ENCODE results near the gene DCLK1.

Gene DCLK1

DNA sequence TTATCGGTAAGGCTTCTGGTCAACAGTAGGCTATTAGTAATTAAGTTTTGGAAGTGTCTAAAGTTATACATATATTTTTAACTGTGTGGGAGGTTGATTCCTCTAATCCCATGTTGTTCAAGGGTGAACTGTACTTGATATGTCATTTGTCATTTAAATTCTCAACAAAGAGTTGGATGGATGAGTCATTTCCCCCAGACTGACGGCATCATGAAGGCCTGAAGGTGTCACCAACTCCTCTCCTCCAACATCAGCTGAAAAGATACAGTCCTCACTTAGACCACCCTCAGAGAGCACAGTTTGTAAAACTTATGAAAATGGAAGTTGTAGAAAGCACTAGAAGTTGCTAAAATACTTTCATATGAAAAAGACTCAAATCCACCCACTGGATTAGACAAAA is 48.8 kb downstream of the DCLK1 start:
- TF ChIP-seq, protein P1, sequence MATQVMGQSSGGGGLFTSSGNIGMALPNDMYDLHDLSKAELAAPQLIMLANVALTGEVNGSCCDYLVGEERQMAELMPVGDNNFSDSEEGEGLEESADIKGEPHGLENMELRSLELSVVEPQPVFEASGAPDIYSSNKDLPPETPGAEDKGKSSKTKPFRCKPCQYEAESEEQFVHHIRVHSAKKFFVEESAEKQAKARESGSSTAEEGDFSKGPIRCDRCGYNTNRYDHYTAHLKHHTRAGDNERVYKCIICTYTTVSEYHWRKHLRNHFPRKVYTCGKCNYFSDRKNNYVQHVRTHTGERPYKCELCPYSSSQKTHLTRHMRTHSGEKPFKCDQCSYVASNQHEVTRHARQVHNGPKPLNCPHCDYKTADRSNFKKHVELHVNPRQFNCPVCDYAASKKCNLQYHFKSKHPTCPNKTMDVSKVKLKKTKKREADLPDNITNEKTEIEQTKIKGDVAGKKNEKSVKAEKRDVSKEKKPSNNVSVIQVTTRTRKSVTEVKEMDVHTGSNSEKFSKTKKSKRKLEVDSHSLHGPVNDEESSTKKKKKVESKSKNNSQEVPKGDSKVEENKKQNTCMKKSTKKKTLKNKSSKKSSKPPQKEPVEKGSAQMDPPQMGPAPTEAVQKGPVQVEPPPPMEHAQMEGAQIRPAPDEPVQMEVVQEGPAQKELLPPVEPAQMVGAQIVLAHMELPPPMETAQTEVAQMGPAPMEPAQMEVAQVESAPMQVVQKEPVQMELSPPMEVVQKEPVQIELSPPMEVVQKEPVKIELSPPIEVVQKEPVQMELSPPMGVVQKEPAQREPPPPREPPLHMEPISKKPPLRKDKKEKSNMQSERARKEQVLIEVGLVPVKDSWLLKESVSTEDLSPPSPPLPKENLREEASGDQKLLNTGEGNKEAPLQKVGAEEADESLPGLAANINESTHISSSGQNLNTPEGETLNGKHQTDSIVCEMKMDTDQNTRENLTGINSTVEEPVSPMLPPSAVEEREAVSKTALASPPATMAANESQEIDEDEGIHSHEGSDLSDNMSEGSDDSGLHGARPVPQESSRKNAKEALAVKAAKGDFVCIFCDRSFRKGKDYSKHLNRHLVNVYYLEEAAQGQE (IDR thresholded peaks at IDR 0.05; ENCODE audit: insufficient read depth in 1 of 2, low read depth in 2 of 2, low read length in 2 of 2): no peak
- no peak for TF ChIP-seq TAF1 (IDR thresholded peaks at IDR 0.05; ENCODE audit: borderline replicate concordance, insufficient read depth, low read length)
- TF ChIP-seq POLR2AphosphoS5 (IDR thresholded peaks at IDR 0.05; ENCODE audit: low read depth, low read length): no peak
- TF ChIP-seq FOXP2 (optimal IDR thresholded peaks at IDR 0.05; ENCODE audit: borderline replicate concordance, extremely low read depth, extremely low read length, insufficient read depth): no peak
- no peak for TF ChIP-seq SIN3A (IDR thresholded peaks at IDR 0.05; ENCODE audit: borderline replicate concordance, insufficient read depth, low read length)

DNA sequence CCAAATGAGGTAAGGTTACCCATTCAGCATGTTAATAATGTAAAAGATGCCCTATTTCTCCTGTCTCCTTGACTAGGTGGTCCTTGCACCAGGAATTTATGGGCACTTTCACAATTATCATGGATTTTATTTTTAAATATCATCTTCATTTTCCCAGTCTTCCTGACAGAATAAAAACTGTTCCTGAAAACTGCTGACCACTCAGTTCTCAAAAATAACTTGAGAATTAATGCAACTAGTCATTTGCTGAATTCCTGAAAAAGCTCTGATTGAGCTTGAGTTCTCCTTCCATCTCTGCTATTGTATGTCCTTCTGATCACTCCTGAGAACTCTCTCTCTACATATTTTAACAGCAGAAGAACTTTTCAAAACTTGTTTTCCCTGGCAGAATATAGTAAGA is 55.0 kb downstream of the DCLK1 start:
- TF ChIP-seq, protein P1 (IDR thresholded peaks at IDR 0.05; ENCODE audit: insufficient read depth in 1 of 2, low read depth in 2 of 2, low read length in 2 of 2): no peak

DNA sequence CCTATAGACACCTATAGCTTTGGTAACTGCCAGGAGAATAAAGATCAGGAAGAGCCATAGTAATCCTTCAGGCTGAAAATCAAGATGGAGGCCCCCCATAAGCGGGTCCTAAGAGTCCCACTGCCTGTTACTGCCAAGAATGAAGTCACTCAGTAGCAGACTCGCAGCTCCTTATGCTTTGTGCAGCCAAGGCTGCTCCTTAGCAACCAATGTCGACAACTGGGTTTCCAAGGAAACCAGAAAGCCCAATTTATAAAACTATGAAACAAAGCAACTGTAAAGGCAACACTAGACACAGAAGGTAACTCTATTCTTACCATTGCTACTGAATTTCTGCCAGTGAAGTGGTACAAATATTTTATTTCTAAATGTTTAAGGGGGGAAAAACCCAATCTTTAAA is 56.5 kb downstream of the DCLK1 start:
- TF ChIP-seq TAF1 (IDR thresholded peaks at IDR 0.05; ENCODE audit: borderline replicate concordance, insufficient read depth, low read length) (no peak), SIN3A (IDR thresholded peaks at IDR 0.05; ENCODE audit: borderline replicate concordance, insufficient read depth, low read length) (no peak), FOXP2 (optimal IDR thresholded peaks at IDR 0.05; ENCODE audit: borderline replicate concordance, extremely low read depth, extremely low read length, insufficient read depth) (no peak), POLR2AphosphoS5 (IDR thresholded peaks at IDR 0.05; ENCODE audit: low read depth, low read length) (no peak)
- TF ChIP-seq, protein P1 (IDR thresholded peaks at IDR 0.05; ENCODE audit: insufficient read depth in 1 of 2, low read depth in 2 of 2, low read length in 2 of 2): no peak

DNA sequence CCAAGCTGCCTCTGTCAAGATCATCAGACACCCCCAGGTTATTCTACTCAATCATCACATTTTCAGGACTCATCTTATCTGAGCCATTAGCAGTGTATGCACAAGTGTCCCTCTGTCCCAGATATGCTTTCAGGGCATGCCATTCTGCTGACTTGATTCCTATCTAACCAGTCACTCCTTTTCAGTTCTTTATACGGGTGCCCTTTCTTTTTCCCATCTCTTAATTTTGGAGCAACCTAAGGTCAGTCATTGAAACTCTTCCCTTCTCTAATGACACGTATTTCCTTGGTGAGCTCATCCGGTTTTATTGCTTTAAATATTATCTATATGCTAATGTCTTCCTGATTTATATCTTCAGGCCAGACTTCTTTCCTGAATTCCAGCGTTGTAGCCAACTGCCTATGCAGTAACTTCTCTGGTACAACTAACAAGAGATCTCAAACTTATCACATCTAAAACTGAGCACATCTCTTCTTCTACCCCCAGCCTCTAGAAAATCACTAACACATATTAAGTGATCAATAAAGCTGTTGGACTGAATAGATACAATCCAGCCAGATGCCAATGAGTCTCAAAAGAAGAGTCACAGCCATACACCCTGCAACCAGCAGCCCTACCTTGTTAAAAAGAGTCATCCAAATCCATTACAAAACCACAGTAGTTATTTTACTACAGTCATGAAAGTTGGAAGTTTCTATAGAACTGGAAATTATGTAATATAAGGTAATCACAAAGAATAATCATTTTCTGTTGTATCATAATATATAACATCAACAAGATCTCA is 58.8 kb downstream of the DCLK1 start:
- TF ChIP-seq SIN3A (IDR thresholded peaks at IDR 0.05; ENCODE audit: borderline replicate concordance, insufficient read depth, low read length): no peak
- TF ChIP-seq TAF1 (IDR thresholded peaks at IDR 0.05; ENCODE audit: borderline replicate concordance, insufficient read depth, low read length): no peak
- TF ChIP-seq POLR2AphosphoS5 (IDR thresholded peaks at IDR 0.05; ENCODE audit: low read depth, low read length): no peak
- TF ChIP-seq FOXP2 (optimal IDR thresholded peaks at IDR 0.05; ENCODE audit: borderline replicate concordance, extremely low read depth, extremely low read length, insufficient read depth): no peak
- TF ChIP-seq, protein P1 (IDR thresholded peaks at IDR 0.05; ENCODE audit: insufficient read depth in 1 of 2, low read depth in 2 of 2, low read length in 2 of 2): no peak

DNA sequence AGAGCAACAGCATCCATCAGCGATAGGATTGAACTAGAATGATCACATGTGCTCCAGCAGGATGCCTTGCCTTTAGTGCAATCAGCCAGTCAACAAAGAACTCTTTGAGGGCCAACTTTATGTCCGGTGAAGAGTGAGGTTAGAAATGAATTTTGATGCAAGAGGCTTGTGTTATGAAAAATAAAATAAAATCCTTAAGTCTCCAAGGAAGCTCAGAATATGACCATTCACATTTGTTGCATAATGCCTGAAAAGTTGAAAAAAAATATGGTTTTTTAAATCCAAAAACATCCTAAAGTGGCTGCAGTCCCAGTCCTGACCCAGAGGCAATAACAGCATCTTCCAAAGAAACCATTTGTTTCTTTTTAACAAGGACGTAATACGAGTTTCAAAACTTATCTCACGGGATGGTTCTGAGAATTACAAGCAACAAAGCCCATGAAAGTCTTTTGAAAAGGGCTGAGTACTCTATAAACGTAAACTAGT is 61.3 kb downstream of the DCLK1 start:
- TF ChIP-seq POLR2AphosphoS5 (IDR thresholded peaks at IDR 0.05; ENCODE audit: low read depth, low read length) (no peak), SIN3A (IDR thresholded peaks at IDR 0.05; ENCODE audit: borderline replicate concordance, insufficient read depth, low read length) (no peak), FOXP2 (optimal IDR thresholded peaks at IDR 0.05; ENCODE audit: borderline replicate concordance, extremely low read depth, extremely low read length, insufficient read depth) (no peak), TAF1 (IDR thresholded peaks at IDR 0.05; ENCODE audit: borderline replicate concordance, insufficient read depth, low read length) (no peak)
- TF ChIP-seq, protein P1 (IDR thresholded peaks at IDR 0.05; ENCODE audit: insufficient read depth in 1 of 2, low read depth in 2 of 2, low read length in 2 of 2): no peak
